CD14-positive monocyte (primary cell): Measurements from ENCODE around the gene PROC. TPM values are rescaled to one million over a fixed set of nuclear protein-coding genes. Genes with fewer than 3 reads are reported as not detected.

Source experiments
- DNase-seq, 3 donors: peaks; one replicate each; pipeline ENCODE4 v3.0.0-alpha.2; 2011 to 2022
- H2AFZ ChIP-seq: 2 replicates; pipeline ENCODE4 v1.6.0; 2012; ENCODE audit warnings: mild to moderate bottlenecking, low read depth, low read length, inconsistent platforms; ENCODE audit not compliant: insufficient read depth, poor library complexity, severe bottlenecking
- H3K27ac ChIP-seq, 2 donors: 1 replicate in 1 of 2; 2 replicates in 1 of 2; pipeline ENCODE4 v1.5.1; 2012 to 2013; ENCODE audit warnings: low read length in 2 of 2, control low read depth in 1 of 2, inconsistent platforms in 1 of 2, low read depth in 1 of 2, mild to moderate bottlenecking in 1 of 2
- H3K27me3 ChIP-seq, 2 donors: one replicate each; pipeline versions ENCODE4 v1.6.0 to v1.6.1; 2011 to 2013; ENCODE audit warnings: low read length in 2 of 2; ENCODE audit not compliant: control insufficient read depth in 2 of 2, insufficient read depth in 2 of 2
- H3K36me3 ChIP-seq, 2 donors: replicated peaks in 1 of 2; 1 replicate in 1 of 2; 2 replicates in 1 of 2; pipeline versions ENCODE4 v1.5.1 to v1.6.1; 2012 to 2013; ENCODE audit warnings: low read length in 2 of 2, control low read depth in 1 of 2, inconsistent platforms in 1 of 2, mild to moderate bottlenecking in 1 of 2; ENCODE audit not compliant: insufficient read depth in 2 of 2, control insufficient read depth in 1 of 2
- H3K4me1 ChIP-seq, 2 donors: 1 replicate in 1 of 2; 2 replicates in 1 of 2; pipeline versions ENCODE4 v1.5.1 to v1.6.1; 2012 to 2013; ENCODE audit warnings: low read length in 2 of 2, control low read depth in 1 of 2, inconsistent platforms in 1 of 2, mild to moderate bottlenecking in 1 of 2, moderate library complexity in 1 of 2; ENCODE audit not compliant: insufficient read depth in 2 of 2, control insufficient read depth in 1 of 2
- H3K4me2 ChIP-seq: replicated peaks from 2 replicates; pipeline ENCODE3; 2012; ENCODE audit warnings: low read length, moderate library complexity, mild to moderate bottlenecking; ENCODE audit not compliant: poor library complexity, severe bottlenecking; ENCODE audit errors: extremely low read depth
- H3K4me3 ChIP-seq, 3 experiments: fragments of 200-600 bp in 1 of 3; sonication (generic) in 1 of 3; replicated peaks in 1 of 3; 1 replicate in 2 of 3; 2 replicates in 1 of 3; pipeline ENCODE4 v1.5.1; 2011 to 2013; ENCODE audit warnings: low read length in 3 of 3, mild to moderate bottlenecking in 3 of 3, control low read depth in 2 of 3, low read depth in 2 of 3, inconsistent platforms in 1 of 3, moderate library complexity in 1 of 3
- H3K79me2 ChIP-seq: 2 replicates; pipeline ENCODE4 v1.6.0; 2012; ENCODE audit warnings: mild to moderate bottlenecking, control low read depth, inconsistent platforms, low read length, moderate library complexity; ENCODE audit not compliant: insufficient read depth
- H3K9ac ChIP-seq: 2 replicates; pipeline ENCODE4 v1.6.0; 2017; ENCODE audit warnings: low read length, mild to moderate bottlenecking; ENCODE audit not compliant: insufficient read depth, poor library complexity, severe bottlenecking
- H3K9me3 ChIP-seq, 2 donors: replicated peaks in 1 of 2; 1 replicate in 1 of 2; 2 replicates in 1 of 2; pipeline versions ENCODE4 v1.5.1 to v1.6.1; 2012 to 2013; ENCODE audit warnings: low read length in 2 of 2, control low read depth in 1 of 2; ENCODE audit not compliant: control insufficient read depth in 1 of 2, insufficient read depth in 1 of 2
- H4K20me1 ChIP-seq: 2 replicates; pipeline ENCODE4 v1.6.0; 2012; ENCODE audit warnings: mild to moderate bottlenecking, low read length, control low read depth, moderate library complexity; ENCODE audit not compliant: insufficient read depth
- H3K27ac Mint-ChIP-seq, 7 donors: one replicate each; pipeline ENCODE4 v1.8.0; 2020; ENCODE audit warnings: mild to moderate bottlenecking in 7 of 7, mixed read lengths in 7 of 7, moderate library complexity in 6 of 7, inconsistent platforms in 2 of 7
- H3K27me3 Mint-ChIP-seq, 3 donors: one replicate each; pipeline ENCODE4 v1.8.0; 2021 to 2022; ENCODE audit warnings: low read depth in 3 of 3, mild to moderate bottlenecking in 3 of 3, mixed read lengths in 3 of 3, moderate library complexity in 3 of 3, inconsistent platforms in 1 of 3
- H3K36me3 Mint-ChIP-seq, 2 donors: one replicate each; pipeline ENCODE4 v1.8.0; 2020; ENCODE audit warnings: mixed read lengths in 2 of 2, inconsistent platforms in 1 of 2, mild to moderate bottlenecking in 1 of 2
- H3K4me1 Mint-ChIP-seq: one replicate; pipeline ENCODE4 v1.8.0; 2020; ENCODE audit warnings: mild to moderate bottlenecking, mixed read lengths
- H3K4me3 Mint-ChIP-seq, 2 donors: one replicate each; pipeline ENCODE4 v1.8.0; 2020; ENCODE audit warnings: mild to moderate bottlenecking in 2 of 2, mixed read lengths in 2 of 2, moderate library complexity in 1 of 2
- H3K9me3 Mint-ChIP-seq, 7 donors: one replicate each; pipeline ENCODE4 v1.8.0; 2020 to 2022; ENCODE audit warnings: mixed read lengths in 7 of 7, mild to moderate bottlenecking in 6 of 7, moderate library complexity in 6 of 7, inconsistent platforms in 2 of 7
- CTCF ChIP-seq: fragments of 200-600 bp; IDR thresholded peaks from one replicate; pipeline ENCODE4 v1.8.0; 2022; ENCODE audit warnings: antibody characterized with exemption, mild to moderate bottlenecking
- WGBS: methylation state at CpG from one replicate; pipeline ENCODE4 v1.1.5; 2013; ENCODE audit warnings: missing lambda C conversion rate; ENCODE audit not compliant: insufficient coverage; 5-methylcytosine and 5-hydroxymethylcytosine counted together
- intact Hi-C, 2 donors: fragments of 100-400 bp; cut with micrococcal nuclease; formaldehyde crosslinking; loops; one replicate each; pipeline versions ENCODE4 v1.15.0 to v1.15.1; 2023
- polyA plus RNA-seq, 3 donors: library from polyadenylated mRNA; depleted of rRNA in 1 of 3; unstranded in 2 of 3; stranded (reverse) in 1 of 3; fragments of 300-500 nt in 2 of 3; fragments of >200 nt in 1 of 3; fragmentation: Illumina TruSeq in 2 of 3; gene quantifications; 1 replicate in 2 of 3; 2 replicates in 1 of 3; pipeline ENCODE4 v1.2.3, GENCODE V29; 2012 to 2021

The PROC gene
- polyA plus RNA-seq, 3 donors: 0.69 TPM; not detected in 2

DNA sequence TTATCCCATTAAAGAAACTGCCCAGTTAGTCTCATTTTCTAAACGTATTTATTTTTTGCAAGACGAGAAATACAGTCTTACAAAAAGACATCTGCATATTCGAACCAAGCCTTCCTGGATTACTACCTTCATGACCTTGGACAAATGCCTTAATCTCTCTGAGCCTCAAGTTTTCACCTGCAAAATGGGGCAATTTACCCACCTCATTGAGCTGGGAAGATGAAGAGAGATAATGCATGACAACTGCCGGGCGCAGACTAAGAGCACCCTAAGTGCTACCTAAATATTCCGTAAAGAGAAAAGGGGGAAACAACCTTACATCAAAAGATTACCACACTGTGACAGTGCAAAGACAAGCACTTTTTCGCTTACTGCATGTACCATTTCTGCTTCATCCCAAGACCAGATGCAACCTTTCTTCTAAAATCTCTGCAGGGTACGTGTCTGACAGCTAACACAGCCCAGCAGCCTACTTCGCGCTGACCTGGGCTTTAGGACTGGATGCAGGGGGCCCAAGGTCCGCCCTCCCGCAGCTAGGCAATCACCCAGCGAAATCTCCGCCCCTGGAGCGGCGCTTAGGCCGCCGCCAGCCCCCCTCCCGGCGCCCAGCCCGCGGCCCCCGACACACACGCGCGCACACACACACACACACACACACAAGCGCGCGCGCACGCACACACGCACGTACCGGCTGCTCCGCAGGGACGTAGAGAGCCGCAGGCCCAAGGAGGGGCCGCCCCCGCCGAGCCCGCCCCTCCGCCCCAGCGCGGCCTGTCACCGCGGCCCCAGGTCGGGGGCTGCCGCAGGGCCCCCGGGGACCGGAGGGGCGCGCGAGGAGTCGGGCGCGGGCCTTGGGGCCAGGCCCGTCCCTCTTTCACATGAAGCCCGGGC, 31.2 kb upstream of the PROC start:
- peak overlapping the region; percentile 53 to 97 (median 87) for H3K4me3 ChIP-seq
- H3K4me1 ChIP-seq: peaks cover 44 to 50% of the 10 kb centered on the region in 2 donors
- H3K27ac ChIP-seq: peak overlapping the region; percentile 98 to 99
- peak overlapping the region; percentile 82 for H3K4me2 ChIP-seq
- intact Hi-C loops: loop anchor here in 1 of 2 donors (1.0 kb wide), 1 partner anchor 25 kb away; no protein-coding TSS in a partner anchor
- H3K9me3 Mint-ChIP-seq: peaks cover 0 to 2% (median 0%) of the 10 kb centered on the region in 7 donors
- peak overlapping the region; percentile 100 for H3K9ac ChIP-seq
- peaks cover 50% of the 10 kb centered on the region for H3K79me2 ChIP-seq
- H3K9me3 ChIP-seq: no peaks in the 10 kb centered on the region
- H2AFZ ChIP-seq: no peak overlapping the region
- TF ChIP-seq CTCF: no peak
- H3K4me3 Mint-ChIP-seq: peak overlapping the region; percentile 90 to 94
- peaks cover 11 to 20% of the 10 kb centered on the region in 2 donors for H3K36me3 Mint-ChIP-seq
- peaks cover 54% of the 10 kb centered on the region for H3K4me1 Mint-ChIP-seq
- 0% methylated on average over 50 of the region's 58 CpGs for WGBS
- H3K27me3 Mint-ChIP-seq: peaks cover 0 to 2% (median 0%) of the 10 kb centered on the region in 3 donors
- H3K36me3 ChIP-seq: peaks cover 0 to 5% of the 10 kb centered on the region in 2 donors
- peak; percentile 65 to 77 (median 73) for DNase-seq
- H4K20me1 ChIP-seq: peaks cover 39% of the 10 kb centered on the region
- H3K27me3 ChIP-seq: no peaks in the 10 kb centered on the region
- H3K27ac Mint-ChIP-seq: peak overlapping the region; percentile 97 to 99 (median 99)

GRCh38 chr2:127387655-127388422, 30.4 kb upstream of the PROC start, which contains the start of gene MAP3K2:
Gene MAP3K2, minus strand, starts transcription at chr2:127387975. Its CDS starts 44,846 bp downstream, at chr2:127343129.
- Mint-ChIP-seq H3K36me3 (peaks cover 11 to 20% of the 10 kb centered on the region in 2 donors), H3K27ac (peak within 1 kb of the TSS; percentile 98 to 100 (median 99)), H3K4me3 (peak within 1 kb of the TSS; percentile 90 to 94), H3K27me3 (peaks cover 0 to 2% (median 0%) of the 10 kb centered on the region in 3 donors), H3K4me1 (peaks cover 55% of the 10 kb centered on the region), H3K9me3 (peaks cover 0 to 1% (median 0%) of the 10 kb centered on the region in 7 donors)
- no peaks in the 10 kb centered on the region for H3K9me3 ChIP-seq
- peak; percentile 89 to 94 (median 94) for DNase-seq
- peaks cover 44 to 53% of the 10 kb centered on the region in 2 donors for H3K4me1 ChIP-seq
- peaks cover 0 to 5% of the 10 kb centered on the region in 2 donors for H3K36me3 ChIP-seq
- H2AFZ ChIP-seq: peak within 1 kb of the TSS; percentile 7
- H3K27ac ChIP-seq: peak within 1 kb of the TSS; percentile 98 to 99
- H3K4me2 ChIP-seq: peak within 1 kb of the TSS; percentile 82
- H3K9ac ChIP-seq: peak within 1 kb of the TSS; percentile 100
- peak within 1 kb of the TSS; percentile 53 to 97 (median 87) for H3K4me3 ChIP-seq
- H3K79me2 ChIP-seq: peaks cover 41% of the 10 kb centered on the region
- TF ChIP-seq CTCF: no peak
- intact Hi-C loops: loop anchor here (1.0 to 2.0 kb wide), 3 partner anchors 17 to 24 kb away; no protein-coding TSS in a partner anchor
- no peaks in the 10 kb centered on the region for H3K27me3 ChIP-seq
- WGBS: under 1% methylated on average over 99 of the region's 100 CpGs
- peaks cover 31% of the 10 kb centered on the region for H4K20me1 ChIP-seq
